Right cardiac atrium (tissue), 5 donors: ENCODE results near the gene C1orf52. TPM values are rescaled to one million over a fixed set of nuclear protein-coding genes. Genes with fewer than 3 reads are reported as not detected.

ENCODE experiments used
- ATAC-seq, 2 donors: fragments of 200-7000 bp; cut with Tn5 transposase; one replicate each; pipeline versions ENCODE4 v1.8.0 to v1.9.1; 2020; ENCODE audit warnings: moderate library complexity in 2 of 2, mild to moderate bottlenecking in 1 of 2
- DNase-seq, 3 donors: peaks; one replicate each; pipeline ENCODE4 v3.0.0-alpha.2; 2020
- H3K27ac ChIP-seq: one replicate; pipeline ENCODE4 v1.5.1; 2013; ENCODE audit warnings: mild to moderate bottlenecking, low read length, control low read depth, moderate library complexity
- H3K27me3 ChIP-seq: one replicate; pipeline ENCODE4 v1.6.1; 2013; ENCODE audit not compliant: control insufficient read depth, insufficient read depth
- H3K4me1 ChIP-seq: one replicate; pipeline ENCODE4 v1.6.1; 2013; ENCODE audit warnings: low read length; ENCODE audit not compliant: control insufficient read depth, insufficient read depth
- H3K4me3 ChIP-seq: one replicate; pipeline ENCODE4 v1.5.1; 2013; ENCODE audit warnings: low read length, control low read depth
- H3K9me3 ChIP-seq: one replicate; pipeline ENCODE4 v1.6.1; 2013; ENCODE audit warnings: low read length; ENCODE audit not compliant: control insufficient read depth
- WGBS: extraction: QIAGEN DNeasy Blood & Tissue Kit; methylation state at CpG from one replicate; pipeline ENCODE4 v1.1.7; 2013; 5-methylcytosine and 5-hydroxymethylcytosine counted together
- intact Hi-C, 4 donors: fragments of 100-400 bp; cut with DNase I; formaldehyde crosslinking; loops; one replicate each; pipeline versions ENCODE4 v1.11.0 to v1.14.0; 2022 to 2023
- polyA plus RNA-seq: library from polyadenylated mRNA; stranded (reverse); fragments of 200-250 nt; gene quantifications from one replicate; pipeline ENCODE4 v1.2.3, GENCODE V29; 2013
- total RNA-seq, 4 donors: library from RNA; stranded (reverse); fragmentation: NEBNext Ultra II Directional; extraction: Animal tissue kit (Norgen Biotek cat#: 25700); gene quantifications; one replicate each; pipeline ENCODE4 v1.2.1, GENCODE V29; 2021
- donor health status: healthy with polysubstance abuse.
- donor health status: DM: no; HTN: yes; CAD: no.
- donor health status: DM: no; HTN: no; CAD: no.
- donor health status: DM: no; HTN: yes; CAD: no; lungs with severe emphysema.
- donor health status: DM: yes; HTN: yes; CAD: no.

Gene C1orf52
- total and polyA plus RNA-seq, 5 donors, result 15.0 to 20.1 (median 17.5) TPM

DNA sequence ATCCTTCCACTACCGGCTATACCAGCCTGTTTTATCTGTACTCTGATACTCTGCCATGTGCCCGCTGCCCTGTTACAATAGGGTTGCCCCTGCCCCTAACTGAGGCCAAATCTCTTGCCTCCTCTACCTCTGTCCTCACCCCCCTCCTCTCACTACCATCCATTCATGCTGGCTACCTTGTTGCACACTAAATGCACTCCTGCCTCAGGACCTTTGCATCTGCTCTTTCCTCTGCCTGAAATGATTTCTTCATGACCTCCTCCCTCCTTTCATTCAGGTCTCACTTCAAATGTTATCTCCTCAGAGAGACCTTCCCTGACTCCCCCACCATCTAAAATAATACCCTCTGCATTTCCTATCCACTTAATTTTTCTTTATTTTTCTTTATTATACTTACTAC lies 51.0 kb downstream of the C1orf52 start:
- Histone ChIP-seq H3K27me3 (no peaks in the 10 kb centered on the region), H3K4me1 (no peaks in the 10 kb centered on the region), H3K4me3 (no peak overlapping the region), H3K9me3 (no peaks in the 10 kb centered on the region), H3K27ac (no peak overlapping the region)
- no peak for ATAC-seq
- intact Hi-C loops, result no loop called here
- DNase-seq, result no peak
- 31% methylated on average over 2 of the region's 2 CpGs for WGBS

DNA sequence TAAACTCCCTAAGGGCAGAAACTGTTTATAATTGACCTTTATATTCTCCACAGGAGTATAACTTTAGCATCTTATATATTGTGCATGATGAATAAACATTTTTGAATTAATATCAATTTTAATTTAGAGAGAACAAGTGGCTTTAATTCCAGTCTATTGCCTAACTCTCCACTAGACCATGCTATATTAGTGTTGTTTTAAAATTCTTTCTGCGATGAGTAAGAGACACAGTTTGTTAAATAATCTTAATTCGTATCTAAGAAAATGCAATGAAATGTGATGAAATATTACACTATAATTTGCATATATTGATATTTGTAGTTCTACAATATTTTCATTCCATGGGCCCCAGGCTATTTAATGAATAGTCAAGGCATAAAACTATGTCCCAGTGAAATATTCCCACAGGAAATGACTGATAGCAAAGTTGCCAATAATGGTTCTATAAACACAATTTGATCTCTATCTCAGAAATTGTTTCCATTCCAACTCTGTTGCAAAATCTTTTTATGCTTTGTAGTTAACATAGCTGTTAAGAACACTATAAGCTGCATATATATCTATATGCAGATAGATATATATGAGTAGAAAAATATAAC lies 55.8 kb downstream of the C1orf52 start:
- Histone ChIP-seq H3K4me1 (no peaks in the 10 kb centered on the region), H3K9me3 (no peaks in the 10 kb centered on the region), H3K4me3 (no peak overlapping the region), H3K27ac (no peak overlapping the region), H3K27me3 (no peaks in the 10 kb centered on the region)
- ATAC-seq (no peak), DNase-seq (no peak)
- WGBS, result 89% methylated on average over 2 of the region's 2 CpGs
- intact Hi-C loops, result no loop called here

- Histone ChIP-seq H3K27ac (no peak overlapping the region), H3K4me1 (no peaks in the 10 kb centered on the region), H3K9me3 (no peaks in the 10 kb centered on the region), H3K27me3 (no peaks in the 10 kb centered on the region), H3K4me3 (peak overlapping the region; percentile 80)
- no peak for DNase-seq
- intact Hi-C loops, result no loop called here
- WGBS, result 80% methylated on average over 2 of the region's 2 CpGs
- ATAC-seq, result no peak
Measured at GRCh38 chr1:85202864-85203255, 56.6 kb downstream of the C1orf52 start.

- Histone ChIP-seq H3K27ac (peak overlapping the region; percentile 88), H3K9me3 (no peaks in the 10 kb centered on the region), H3K4me3 (peak overlapping the region; percentile 80), H3K27me3 (no peaks in the 10 kb centered on the region), H3K4me1 (no peaks in the 10 kb centered on the region)
- intact Hi-C loops, result no loop called here
- ATAC-seq, result no peak
- 14% methylated on average over 14 of the region's 14 CpGs for WGBS
- DNase-seq, result no peak
Measured at GRCh38 chr1:85202092-85202863, 57.2 kb downstream of the C1orf52 start.

- peak; percentile 75 to 91 (median 90) for DNase-seq
- H3K27ac ChIP-seq, result peak overlapping the region; percentile 88
- H3K4me3 ChIP-seq, result peak overlapping the region; percentile 80
- no peaks in the 10 kb centered on the region for H3K27me3 ChIP-seq
- under 1% methylated on average over 81 of the region's 81 CpGs for WGBS
- H3K9me3 ChIP-seq, result no peaks in the 10 kb centered on the region
- peak; percentile 92 to 93 for ATAC-seq
- no peaks in the 10 kb centered on the region for H3K4me1 ChIP-seq
- intact Hi-C loops, result no loop called here
Measured at GRCh38 chr1:85201340-85202091, 57.9 kb downstream of the C1orf52 start.

DNA sequence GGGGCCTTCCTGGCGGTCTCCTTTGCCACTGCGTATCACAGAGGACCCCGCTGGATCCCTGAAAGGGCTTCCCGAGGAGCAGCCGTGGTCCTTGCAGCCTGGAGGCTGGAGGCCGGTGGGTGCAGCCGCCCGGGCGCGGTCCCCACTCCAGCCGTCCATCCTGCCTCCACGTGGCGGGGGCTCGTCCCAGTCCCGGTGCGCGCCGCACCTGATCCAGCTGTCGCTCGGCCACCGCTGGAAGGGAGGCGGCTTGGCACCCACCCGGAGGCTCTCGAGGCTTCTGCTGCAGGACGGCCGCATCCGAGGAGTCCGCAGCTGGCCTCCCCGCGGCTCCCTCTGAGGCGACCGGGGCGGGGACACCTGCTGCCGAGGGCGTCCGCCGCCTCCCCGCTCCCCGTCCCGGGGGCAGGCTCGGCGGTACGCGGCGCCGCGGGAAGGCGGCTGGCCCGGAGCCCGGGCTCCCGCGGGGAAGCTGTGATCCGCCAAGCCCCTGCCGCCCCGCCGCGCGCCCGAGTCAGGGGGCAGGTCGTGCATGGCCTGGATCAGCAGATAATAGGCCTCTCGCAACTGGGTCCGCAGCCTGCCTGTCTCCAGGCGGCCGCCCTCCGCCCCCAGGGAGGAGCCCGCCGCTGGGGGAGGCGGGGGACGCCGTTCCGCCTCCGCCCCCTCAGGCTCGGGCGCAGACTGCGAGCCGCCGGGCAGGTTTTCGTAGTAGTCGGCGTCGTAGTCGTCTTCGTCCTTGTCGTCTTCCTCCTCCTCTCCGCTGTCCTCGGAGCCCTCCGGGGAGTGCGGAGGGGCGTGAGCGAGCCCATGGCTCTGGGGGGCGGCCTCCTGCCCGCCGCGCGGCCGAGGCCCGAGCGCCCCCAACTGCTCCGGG lies 58.8 kb downstream of the C1orf52 start, which contains the start of gene SYDE2:
TSS of gene SYDE2 (minus strand) at position 554 of the 877 bp plus-strand sequence. CDS start at position 534, 20 bp downstream.
- Histone ChIP-seq H3K27ac (peak within 1 kb of the TSS; percentile 88), H3K9me3 (no peaks in the 10 kb centered on the region), H3K4me3 (peak within 1 kb of the TSS; percentile 80), H3K27me3 (no peaks in the 10 kb centered on the region), H3K4me1 (peaks cover under 1% of the 10 kb centered on the region)
- peak; percentile 95 to 96 for ATAC-seq
- intact Hi-C loops, result no loop called here
- peak; percentile 75 to 90 (median 88) for DNase-seq
- under 1% methylated on average over 99 of the region's 99 CpGs for WGBS

Other genes with a start within 250 kb of the C1orf52 start
- 10 to 100 TPM in 3 of 4 donors, 1 to 10 TPM in 1; 9.0 to 18.9 (median 16.1) TPM for gene MCOLN3, start 211.2 kb downstream of the C1orf52 start, total RNA-seq
- 15.2 TPM for gene MCOLN3, start 211.2 kb downstream of the C1orf52 start, polyA plus RNA-seq
- gene SYDE2, start 58.6 kb downstream of the C1orf52 start, total RNA-seq, result 10 to 100 TPM; 14.9 to 19.6 (median 15.6) TPM
- gene SYDE2, start 58.6 kb downstream of the C1orf52 start, polyA plus RNA-seq, result 2.8 TPM
- 10 to 100 TPM in 3 of 4 donors, 1 to 10 TPM in 1; 8.6 to 11.7 (median 10.9) TPM for gene BCL10, start 17.0 kb upstream of the C1orf52 start, total RNA-seq
- gene BCL10, start 17.0 kb upstream of the C1orf52 start, polyA plus RNA-seq, result 5.7 TPM
- 10 to 100 TPM in 1 of 4 donors, 1 to 10 TPM in 3; 4.5 to 10.1 (median 5.8) TPM for gene DDAH1, start 205.5 kb upstream of the C1orf52 start, total RNA-seq
- gene DDAH1, start 205.5 kb upstream of the C1orf52 start, polyA plus RNA-seq, result 3.8 TPM